Psoas muscle (tissue), 8 donors: ENCODE results near the gene ZNF37A. TPM values are rescaled to one million over a fixed set of nuclear protein-coding genes. Genes with fewer than 3 reads are reported as not detected.

Experiments
- ATAC-seq, 4 donors: fragments of 200-7000 bp; cut with Tn5 transposase; one replicate each; pipeline ENCODE4 v1.9.1; 2020; ENCODE audit warnings: moderate library complexity in 3 of 4, mild to moderate bottlenecking in 2 of 4
- DNase-seq, 2 donors: peaks; one replicate each; pipeline ENCODE4 v3.0.0-alpha.2; 2020
- H3K27ac ChIP-seq: fragments of 200-600 bp; one replicate; pipeline ENCODE4 v1.8.0; 2022
- H3K27me3 ChIP-seq, 3 donors: fragments of 200-600 bp in 1 of 3; one replicate each; pipeline versions ENCODE4 v1.6.1 to v1.8.0; 2013 to 2022; ENCODE audit warnings: low read length in 2 of 3, mild to moderate bottlenecking in 2 of 3, moderate library complexity in 1 of 3; ENCODE audit not compliant: insufficient read depth in 3 of 3
- H3K36me3 ChIP-seq, 2 donors: fragments of 200-600 bp in 1 of 2; one replicate each; pipeline versions ENCODE4 v1.6.1 to v1.8.0; 2013 to 2022; ENCODE audit warnings: low read depth in 1 of 2, mild to moderate bottlenecking in 1 of 2, moderate library complexity in 1 of 2; ENCODE audit not compliant: insufficient read depth in 1 of 2
- H3K4me1 ChIP-seq: fragments of 200-600 bp; one replicate; pipeline ENCODE4 v1.8.0; 2022
- H3K4me3 ChIP-seq: fragments of 200-600 bp; one replicate; pipeline ENCODE4 v1.8.0; 2022; ENCODE audit warnings: mild to moderate bottlenecking
- H3K9me3 ChIP-seq: fragments of 200-600 bp; one replicate; pipeline ENCODE4 v1.8.0; 2022
- WGBS, 3 donors: extraction: QIAGEN DNeasy Blood & Tissue Kit; methylation state at CpG; one replicate each; pipeline versions ENCODE4 v1.1.6 to v1.1.7; 2013; 5-methylcytosine and 5-hydroxymethylcytosine counted together
- intact Hi-C, 2 donors: fragments of 100-400 bp; cut with DNase I; formaldehyde crosslinking; loops; one replicate each; pipeline versions ENCODE4 v1.11.0 to v1.14.2; 2022
- long read RNA-seq, 2 donors: library from polyadenylated mRNA; unstranded; transcript quantifications; one replicate each; pipeline ENCODE4 v2.0.0, GENCODE V29; 2021
- polyA plus RNA-seq, 3 donors: library from polyadenylated mRNA; stranded (reverse); fragments of 200-250 nt; gene quantifications; one replicate each; pipeline ENCODE4 v1.2.3, GENCODE V29; 2013
- total RNA-seq, 4 donors: library from RNA; stranded (reverse); fragmentation: NEBNext Ultra II Directional in 2 of 4; extraction: Animal tissue kit (Norgen Biotek cat#: 25700) in 2 of 4; gene quantifications; one replicate each; pipeline versions ENCODE4 v1.2.1 to v1.2.4, GENCODE V29; 2021 to 2023
- TF ChIP-seq, protein P1 (sequence below): fragments of 200-600 bp; IDR thresholded peaks from one replicate; pipeline ENCODE4 v1.8.0; 2022; ENCODE audit warnings: antibody characterized with exemption
- donor health status: healthy with polysubstance abuse.
- donor health status: DM: no; HTN: no; CAD: no; lungs with moderate emphysema.
- donor health status: Bipolar disorder and iron deficiency.
- donor health status: healthy.
- donor health status: DM: yes; HTN: yes; CAD: no.
- donor health status: DM: no; HTN: no; CAD: no.
- donor health status: DM: no; HTN: no; CAD: no.
- donor health status: DM: yes; HTN: yes; CAD: no.

Gene ZNF37A
- total RNA-seq: 1 to 10 TPM; 6.9 to 9.8 (median 8.0) TPM
- 1 to 10 TPM; 1.7 to 7.9 (median 3.8) TPM for polyA plus RNA-seq
- long read RNA-seq, donor 1, full-length matches to known transcripts: 2 of 10 reads
- long read RNA-seq, donor 1, partial matches to known transcripts: 0 of 10 reads
- long read RNA-seq, donor 1, other reads (novel, unspliced or antisense): 8 of 10 reads
- long read RNA-seq, donor 2, partial matches to known transcripts: 1 of 10 reads
- long read RNA-seq, donor 2, other reads (novel, unspliced or antisense): 9 of 10 reads

DNA sequence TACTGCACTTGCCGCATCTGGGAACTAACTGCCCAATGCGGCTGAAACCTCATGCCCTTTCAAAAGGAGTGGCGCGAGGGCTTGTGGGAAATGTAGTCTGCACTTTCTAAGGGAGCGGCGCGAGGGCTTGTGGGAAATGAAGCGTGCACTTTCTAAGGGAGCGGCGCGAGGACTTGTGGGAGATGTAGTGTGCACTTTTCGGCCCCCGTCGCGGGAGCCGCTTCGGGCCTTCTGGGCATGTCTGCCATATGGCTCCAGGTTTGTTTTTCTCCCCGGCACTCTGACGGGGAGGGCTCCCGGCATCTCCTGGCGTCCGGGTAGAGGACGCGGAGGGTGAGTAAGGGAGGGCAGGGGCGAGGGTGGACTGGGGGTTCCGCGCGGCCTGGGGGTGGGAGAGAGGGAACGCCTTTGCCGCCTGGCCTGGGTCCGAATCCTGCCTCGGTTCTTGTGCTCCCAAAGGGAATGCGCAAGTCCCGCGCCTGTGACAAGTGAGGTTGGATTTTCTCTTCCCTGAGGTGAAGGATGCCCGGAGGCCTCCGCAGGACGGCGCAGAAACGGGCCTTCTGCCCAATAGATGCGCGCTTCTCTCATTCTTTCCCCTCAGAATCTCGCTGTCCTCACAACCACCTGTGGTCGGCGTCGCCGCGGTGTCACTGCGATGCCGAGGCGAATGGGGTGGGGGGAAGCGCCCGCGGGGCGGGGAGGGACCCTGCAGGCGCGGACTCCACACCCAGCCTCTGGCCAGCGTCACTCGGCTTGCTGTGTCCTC is at the start of gene ZNF37A:
Gene ZNF37A, plus strand, starts transcription at position 180 of the 769 bp plus-strand sequence. CDS start 2,281 bp downstream, outside the sequence.
- H3K9me3 ChIP-seq: peaks cover 7% of the 10 kb centered on the region
- intact Hi-C loops: loop anchor here (2.0 to 10.0 kb wide), 5 partner anchors 80 to 237 kb away; partner anchors contain the start of genes ZNF33A (in 2 of the 2), ZNF248 (in 1 of the 2) and ZNF25 (in 1 of the 2)
- H3K27me3 ChIP-seq: no peaks in the 10 kb centered on the region
- H3K4me1 ChIP-seq: peaks cover 4% of the 10 kb centered on the region
- TF ChIP-seq, protein P1, sequence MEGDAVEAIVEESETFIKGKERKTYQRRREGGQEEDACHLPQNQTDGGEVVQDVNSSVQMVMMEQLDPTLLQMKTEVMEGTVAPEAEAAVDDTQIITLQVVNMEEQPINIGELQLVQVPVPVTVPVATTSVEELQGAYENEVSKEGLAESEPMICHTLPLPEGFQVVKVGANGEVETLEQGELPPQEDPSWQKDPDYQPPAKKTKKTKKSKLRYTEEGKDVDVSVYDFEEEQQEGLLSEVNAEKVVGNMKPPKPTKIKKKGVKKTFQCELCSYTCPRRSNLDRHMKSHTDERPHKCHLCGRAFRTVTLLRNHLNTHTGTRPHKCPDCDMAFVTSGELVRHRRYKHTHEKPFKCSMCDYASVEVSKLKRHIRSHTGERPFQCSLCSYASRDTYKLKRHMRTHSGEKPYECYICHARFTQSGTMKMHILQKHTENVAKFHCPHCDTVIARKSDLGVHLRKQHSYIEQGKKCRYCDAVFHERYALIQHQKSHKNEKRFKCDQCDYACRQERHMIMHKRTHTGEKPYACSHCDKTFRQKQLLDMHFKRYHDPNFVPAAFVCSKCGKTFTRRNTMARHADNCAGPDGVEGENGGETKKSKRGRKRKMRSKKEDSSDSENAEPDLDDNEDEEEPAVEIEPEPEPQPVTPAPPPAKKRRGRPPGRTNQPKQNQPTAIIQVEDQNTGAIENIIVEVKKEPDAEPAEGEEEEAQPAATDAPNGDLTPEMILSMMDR: no peak
- 0% methylated on average over 54 to 59 of the region's 59 CpGs for WGBS, 3 donors
- peak; percentile 98 to 99 (median 99) for ATAC-seq
- peak within 1 kb of the TSS; percentile 96 for H3K4me3 ChIP-seq
- H3K27ac ChIP-seq: peak within 1 kb of the TSS; percentile 90
- peaks cover 0 to 37% of the 10 kb centered on the region in 2 donors for H3K36me3 ChIP-seq
- DNase-seq: peak; percentile 93 to 96

DNA sequence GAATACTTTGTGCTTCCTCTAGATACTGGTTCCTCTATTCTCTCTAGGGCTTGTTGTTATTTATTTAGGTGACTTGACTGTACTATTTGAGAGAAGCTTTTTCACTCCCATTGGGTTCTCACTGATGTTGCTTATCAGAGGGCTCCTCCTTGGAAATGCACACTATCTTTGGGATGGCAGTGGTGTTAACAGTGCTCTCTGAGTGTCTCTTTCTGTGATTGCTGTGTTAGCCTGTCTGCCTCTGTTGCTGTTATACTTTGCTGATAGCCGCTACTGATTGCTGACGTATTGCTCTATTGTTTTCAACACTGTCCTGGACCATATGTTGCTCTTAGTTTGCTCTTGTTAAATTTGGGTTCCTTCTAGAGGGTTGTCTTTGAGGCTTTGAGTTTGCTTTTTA is 49.0 kb upstream of the ZNF37A start:
- H3K4me1 ChIP-seq: no peaks in the 10 kb centered on the region
- ATAC-seq: no peak
- H3K27ac ChIP-seq: no peak overlapping the region
- H3K27me3 ChIP-seq: no peaks in the 10 kb centered on the region
- H3K9me3 ChIP-seq: no peaks in the 10 kb centered on the region
- DNase-seq: no peak
- WGBS, 3 donors: 49 to 100% (median 69%) methylated on average over 2 of the region's 2 CpGs
- no peak overlapping the region for H3K4me3 ChIP-seq
- intact Hi-C loops: no loop called here
- peaks cover 0 to 29% of the 10 kb centered on the region in 2 donors for H3K36me3 ChIP-seq
- TF ChIP-seq, protein P1: no peak

DNA sequence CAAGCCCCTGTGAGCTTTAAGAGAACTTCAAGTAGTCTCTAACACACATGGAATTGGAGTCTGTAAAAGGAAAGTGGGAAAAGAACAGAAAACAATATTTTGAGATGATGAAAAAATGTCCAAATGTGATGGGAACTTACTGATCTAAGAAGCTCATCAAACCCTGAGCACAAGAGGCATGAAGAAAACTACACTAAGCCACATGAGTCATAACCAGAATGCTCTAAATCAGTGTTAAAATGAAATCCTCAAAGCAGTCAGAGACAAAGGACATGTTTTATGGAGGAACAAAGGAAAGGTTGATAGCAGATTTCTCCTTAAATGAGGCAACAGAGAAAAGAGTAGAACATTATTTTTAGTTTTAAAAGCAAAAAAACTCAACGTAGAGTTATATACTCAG is 46.5 kb upstream of the ZNF37A start:
- Histone ChIP-seq H3K36me3 (peaks cover 0 to 26% of the 10 kb centered on the region in 2 donors), H3K9me3 (no peaks in the 10 kb centered on the region), H3K4me1 (no peaks in the 10 kb centered on the region), H3K4me3 (no peak overlapping the region), H3K27ac (no peak overlapping the region), H3K27me3 (no peaks in the 10 kb centered on the region)
- TF ChIP-seq, protein P1: no peak
- DNase-seq (no peak), ATAC-seq (no peak)
- intact Hi-C loops: no loop called here
- 93 to 100% (median 96%) methylated on average over 1 of the region's 1 CpG for WGBS, 3 donors

DNA sequence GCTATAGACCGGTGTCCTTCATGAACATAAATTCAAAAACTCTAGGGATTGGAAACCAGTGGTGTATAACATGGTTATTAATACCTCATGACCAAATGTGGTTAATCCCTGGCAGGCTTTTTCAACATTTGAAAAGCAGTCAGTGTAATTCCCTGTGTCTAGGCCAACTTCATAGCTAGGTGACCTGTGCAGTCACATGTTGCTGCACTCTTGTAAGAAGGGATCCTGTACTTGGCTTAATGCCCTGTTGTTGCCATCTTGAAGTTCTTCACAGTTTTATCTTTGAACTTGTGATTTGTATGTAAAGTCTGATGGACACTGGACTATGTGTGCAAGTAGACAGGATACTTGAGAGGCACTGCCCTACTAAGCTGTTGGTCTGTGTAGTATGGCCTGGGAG is 43.9 kb upstream of the ZNF37A start:
- DNase-seq (no peak), ATAC-seq (no peak)
- Histone ChIP-seq H3K4me3 (no peak overlapping the region), H3K27me3 (no peaks in the 10 kb centered on the region), H3K27ac (no peak overlapping the region), H3K36me3 (peaks cover 10 to 28% of the 10 kb centered on the region in 2 donors), H3K4me1 (no peaks in the 10 kb centered on the region), H3K9me3 (peaks cover 11% of the 10 kb centered on the region)
- WGBS, 3 donors: 87 to 97% (median 95%) methylated on average over 1 of the region's 1 CpG
- TF ChIP-seq, protein P1: no peak
- intact Hi-C loops: no loop called here
